ENCODE data around the gene TYW5.

GRCh38 chr2:199999166-199999565 is 43.9 kb upstream of the TYW5 start:
- TF ChIP-seq CTCF (IDR thresholded peaks at IDR 0.05) (no peak), POLR2AphosphoS5 (IDR thresholded peaks at IDR 0.05; ENCODE audit: low read depth, low read length) (no peak), REST (IDR thresholded peaks at IDR 0.05; ENCODE audit: insufficient read depth in 1 of 2, low read depth in 2 of 2, low read length in 1 of 2) (no peak)
